DMS114 treated with DMSO at 0.1 percent for 48 hours (cell line): ENCODE results near the gene CYP3A5.
"Not testable (repeated sequence)": the region's sequence is repeated elsewhere in the genome, so short reads cannot be mapped to it uniquely, and the experiment has no call there.

ENCODE experiments used
- DNase-seq: peaks from one replicate; lab custom pipeline; 2025; ENCODE audit not compliant: unreplicated experiment; lab: John Stamatoyannopoulos, UW

Gene CYP3A5

GRCh38 chr7:99643464-99643863 lies 36.3 kb downstream of the CYP3A5 start:
- no peak for DNase-seq

GRCh38 chr7:99642027-99642426 lies 37.8 kb downstream of the CYP3A5 start:
- no peak for DNase-seq

GRCh38 chr7:99639267-99639666 lies 40.5 kb downstream of the CYP3A5 start:
- DNase-seq = no peak

GRCh38 chr7:99638731-99639130 lies 41.1 kb downstream of the CYP3A5 start:
- no peak for DNase-seq

- DNase-seq = not testable (repeated sequence)
Measured at GRCh38 chr7:99637414-99637813, 42.4 kb downstream of the CYP3A5 start.

- no peak for DNase-seq
Measured at GRCh38 chr7:99631295-99632109, 48.3 kb downstream of the CYP3A5 start.

- DNase-seq = no peak
Measured at GRCh38 chr7:99629643-99630042, 50.2 kb downstream of the CYP3A5 start.

GRCh38 chr7:99628471-99629465 lies 51.0 kb downstream of the CYP3A5 start:
- DNase-seq = no peak

- DNase-seq = no peak
Measured at GRCh38 chr7:99627513-99627912, 52.3 kb downstream of the CYP3A5 start.

- DNase-seq = no peak
Measured at GRCh38 chr7:99626661-99627060, 53.1 kb downstream of the CYP3A5 start.

GRCh38 chr7:99625961-99626360 lies 53.8 kb downstream of the CYP3A5 start:
- no peak for DNase-seq

GRCh38 chr7:99625321-99625720 lies 54.5 kb downstream of the CYP3A5 start:
- DNase-seq = no peak

GRCh38 chr7:99624484-99624883 lies 55.3 kb downstream of the CYP3A5 start:
- no peak for DNase-seq

GRCh38 chr7:99623702-99624447 lies 55.9 kb downstream of the CYP3A5 start:
- no peak for DNase-seq

- no peak for DNase-seq
Measured at GRCh38 chr7:99623091-99623693, 56.6 kb downstream of the CYP3A5 start.

- no peak for DNase-seq
Measured at GRCh38 chr7:99622596-99622995, 57.2 kb downstream of the CYP3A5 start.

- no peak for DNase-seq
Measured at GRCh38 chr7:99621271-99621670, 58.5 kb downstream of the CYP3A5 start.

- no peak for DNase-seq
Measured at GRCh38 chr7:99619571-99620130, 60.1 kb downstream of the CYP3A5 start.

- DNase-seq = no peak
Measured at GRCh38 chr7:99618726-99619125, 61.1 kb downstream of the CYP3A5 start.

GRCh38 chr7:99617192-99617781 lies 62.5 kb downstream of the CYP3A5 start:
- DNase-seq = no peak
